Panc1 (cell line): Measurements from ENCODE around the gene SLCO3A1. TPM values are rescaled to one million over a fixed set of nuclear protein-coding genes. Genes with fewer than 3 reads are reported as not detected.

ENCODE experiments used
- ATAC-seq: fragments of 200-7000 bp; cut with Tn5 transposase; 2 replicates; pipeline ENCODE4 v1.9.1; 2020; ENCODE audit warnings: mild to moderate bottlenecking, moderate library complexity
- BruUV-seq: library from RNA; stranded (reverse); fragments of 400-500 nt; replicated peaks from 2 replicates; lab custom pipeline; 2021; lab: Mats Ljungman, UMichigan
- CTCF ChIA-PET: fragments of 300-600 bp; sonication (Branson Sonifier 250); formaldehyde crosslinking; loops from one replicate; lab custom pipeline; 2022; ENCODE audit warnings: antibody characterized with exemption; lab: Charles Lee
- POLR2A ChIA-PET: fragments of 300-600 bp; sonication (Branson Sonifier 250); formaldehyde crosslinking; loops from one replicate; lab custom pipeline; 2022; ENCODE audit warnings: antibody characterized with exemption; lab: Charles Lee
- DNase-seq: peaks from one replicate; pipeline ENCODE4 v3.0.0-alpha.2; 2010; ENCODE audit warnings: low read depth, low spot score
- H3K27ac ChIP-seq: 2 replicates; pipeline ENCODE4 v1.5.1; 2011; ENCODE audit warnings: mild to moderate bottlenecking, low read length, inconsistent platforms
- H3K27me3 ChIP-seq: fragments of 200-500 bp; sonication (Bioruptor generic); 2 replicates; pipeline ENCODE4 v1.6.0; 2014; ENCODE audit warnings: low read length, inconsistent platforms; ENCODE audit not compliant: control insufficient read depth, insufficient read depth
- H3K36me3 ChIP-seq: fragments of 200-500 bp; sonication (Bioruptor generic); 2 replicates; pipeline ENCODE4 v1.5.1; 2014; ENCODE audit warnings: inconsistent platforms, mild to moderate bottlenecking, low read length, moderate library complexity; ENCODE audit not compliant: control insufficient read depth, insufficient read depth
- H3K4me1 ChIP-seq: 2 replicates; pipeline ENCODE4 v1.5.1; 2011; ENCODE audit warnings: inconsistent platforms, mild to moderate bottlenecking, low read length, moderate library complexity; ENCODE audit not compliant: control insufficient read depth, insufficient read depth
- H3K4me3 ChIP-seq, 2 experiments: 2 replicates each; pipeline ENCODE4 v1.5.1; 2011 to 2012; ENCODE audit warnings: low read depth in 2 of 2, low read length in 2 of 2, mild to moderate bottlenecking in 2 of 2, inconsistent platforms in 1 of 2, moderate library complexity in 1 of 2
- H3K9me3 ChIP-seq: fragments of 200-500 bp; sonication (Bioruptor generic); 2 replicates; pipeline ENCODE4 v1.5.1; 2014; ENCODE audit warnings: low read depth, mild to moderate bottlenecking, inconsistent platforms, low read length, moderate library complexity; ENCODE audit not compliant: control insufficient read depth, insufficient read depth
- CTCF ChIP-seq: fragments of 450-650 bp; IDR thresholded peaks from 2 replicates; pipeline ENCODE4 v1.5.1; 2017; ENCODE audit warnings: mild to moderate bottlenecking
- POLR2AphosphoS5 ChIP-seq: IDR thresholded peaks from 2 replicates; pipeline ENCODE4 v1.6.1; 2012; ENCODE audit warnings: mild to moderate bottlenecking, low read depth, low read length, moderate library complexity
- SIN3A ChIP-seq: IDR thresholded peaks from 2 replicates; pipeline ENCODE4 v1.6.1; 2012; ENCODE audit warnings: low read depth, mild to moderate bottlenecking, low read length, moderate library complexity, borderline replicate concordance; ENCODE audit not compliant: insufficient read depth
- TCF7L2 ChIP-seq: IDR thresholded peaks from 2 replicates; pipeline ENCODE4 v1.6.1; 2011; ENCODE audit warnings: mild to moderate bottlenecking, low read depth, low read length, inconsistent platforms
- in situ Hi-C: cut with HindIII; loops from 2 replicates; pipeline ENCODE4 v1.10.0; 2016; ENCODE audit warnings: low sequenced_read_pairs, low pct_unique_long_range_greater_than_20kb
- intact Hi-C: fragments of 100-400 bp; cut with micrococcal nuclease; formaldehyde crosslinking; loops from one replicate; pipeline ENCODE4 v1.10.0; 2022; ENCODE audit not compliant: unreplicated experiment
- total RNA-seq: library from RNA; stranded (reverse); gene quantifications from one replicate; pipeline ENCODE4 v1.2.1, GENCODE V29; 2021; ENCODE audit not compliant: unreplicated experiment
- TF ChIP-seq, protein P1 (sequence below), 2 experiments: IDR thresholded peaks; 2 replicates each; pipeline ENCODE4 v1.6.1; 2011 to 2012; ENCODE audit warnings: low read depth in 2 of 2, control low read depth in 1 of 2, low read length in 1 of 2, mild to moderate bottlenecking in 1 of 2, moderate library complexity in 1 of 2; ENCODE audit not compliant: insufficient read depth in 1 of 2

SLCO3A1 gene
- total RNA-seq, 1 experiment from 2014 or later = 20.6 TPM

- Histone ChIP-seq H3K27me3 (no peaks in the 10 kb centered on the region), H3K4me3 (no peak overlapping the region), H3K36me3 (no peaks in the 10 kb centered on the region), H3K9me3 (no peaks in the 10 kb centered on the region), H3K27ac (no peak overlapping the region), H3K4me1 (no peaks in the 10 kb centered on the region)
- no peak for TF ChIP-seq CTCF
- no peak for TF ChIP-seq POLR2AphosphoS5
- no peak for TF ChIP-seq SIN3A
- TF ChIP-seq, protein P1, sequence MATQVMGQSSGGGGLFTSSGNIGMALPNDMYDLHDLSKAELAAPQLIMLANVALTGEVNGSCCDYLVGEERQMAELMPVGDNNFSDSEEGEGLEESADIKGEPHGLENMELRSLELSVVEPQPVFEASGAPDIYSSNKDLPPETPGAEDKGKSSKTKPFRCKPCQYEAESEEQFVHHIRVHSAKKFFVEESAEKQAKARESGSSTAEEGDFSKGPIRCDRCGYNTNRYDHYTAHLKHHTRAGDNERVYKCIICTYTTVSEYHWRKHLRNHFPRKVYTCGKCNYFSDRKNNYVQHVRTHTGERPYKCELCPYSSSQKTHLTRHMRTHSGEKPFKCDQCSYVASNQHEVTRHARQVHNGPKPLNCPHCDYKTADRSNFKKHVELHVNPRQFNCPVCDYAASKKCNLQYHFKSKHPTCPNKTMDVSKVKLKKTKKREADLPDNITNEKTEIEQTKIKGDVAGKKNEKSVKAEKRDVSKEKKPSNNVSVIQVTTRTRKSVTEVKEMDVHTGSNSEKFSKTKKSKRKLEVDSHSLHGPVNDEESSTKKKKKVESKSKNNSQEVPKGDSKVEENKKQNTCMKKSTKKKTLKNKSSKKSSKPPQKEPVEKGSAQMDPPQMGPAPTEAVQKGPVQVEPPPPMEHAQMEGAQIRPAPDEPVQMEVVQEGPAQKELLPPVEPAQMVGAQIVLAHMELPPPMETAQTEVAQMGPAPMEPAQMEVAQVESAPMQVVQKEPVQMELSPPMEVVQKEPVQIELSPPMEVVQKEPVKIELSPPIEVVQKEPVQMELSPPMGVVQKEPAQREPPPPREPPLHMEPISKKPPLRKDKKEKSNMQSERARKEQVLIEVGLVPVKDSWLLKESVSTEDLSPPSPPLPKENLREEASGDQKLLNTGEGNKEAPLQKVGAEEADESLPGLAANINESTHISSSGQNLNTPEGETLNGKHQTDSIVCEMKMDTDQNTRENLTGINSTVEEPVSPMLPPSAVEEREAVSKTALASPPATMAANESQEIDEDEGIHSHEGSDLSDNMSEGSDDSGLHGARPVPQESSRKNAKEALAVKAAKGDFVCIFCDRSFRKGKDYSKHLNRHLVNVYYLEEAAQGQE (IDR thresholded peaks at IDR 0.05; ENCODE audit: insufficient read depth in 1 of 2, low read depth in 2 of 2, low read length in 1 of 2) = no peak
- no peak for TF ChIP-seq TCF7L2
- in situ Hi-C loops (no loop called here), intact Hi-C loops (no loop called here)
- ATAC-seq (no peak), DNase-seq (no peak)
- ChIA-PET POLR2A (no interaction called here), CTCF (no interaction called here)
- no TSS peak for BruUV-seq
Measured at GRCh38 chr15:91874992-91875660, 21.6 kb downstream of the SLCO3A1 start.

DNA sequence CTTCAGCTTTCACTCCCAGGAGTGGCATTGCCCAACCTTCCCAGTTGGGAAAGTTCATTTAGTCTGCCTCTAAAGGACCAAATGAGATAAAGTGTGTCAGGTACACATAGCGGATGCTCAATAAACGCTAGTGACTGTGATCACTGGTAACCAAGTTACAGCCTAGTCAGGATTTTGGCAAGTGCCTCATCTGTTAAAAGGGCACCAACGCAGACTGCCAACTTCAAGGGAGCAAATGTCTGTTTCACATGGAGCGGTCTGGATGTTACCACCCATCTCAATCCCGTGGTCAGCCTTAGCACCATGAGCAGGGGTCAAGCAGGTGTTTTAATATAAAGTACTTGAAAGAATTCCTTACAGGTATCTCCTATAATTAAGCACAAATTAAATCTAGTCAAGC is 22.7 kb downstream of the SLCO3A1 start:
- Histone ChIP-seq H3K27ac (no peak overlapping the region), H3K4me1 (no peaks in the 10 kb centered on the region), H3K4me3 (no peak overlapping the region), H3K27me3 (no peaks in the 10 kb centered on the region), H3K36me3 (no peaks in the 10 kb centered on the region), H3K9me3 (no peaks in the 10 kb centered on the region)
- no peak for ATAC-seq
- intact Hi-C loops = no loop called here
- ChIA-PET CTCF (no interaction called here), POLR2A (no interaction called here)
- no peak for DNase-seq
- in situ Hi-C loops = no loop called here
- no peak for TF ChIP-seq CTCF
- TF ChIP-seq SIN3A = no peak
- TF ChIP-seq, protein P1 (IDR thresholded peaks at IDR 0.05; ENCODE audit: insufficient read depth in 1 of 2, low read depth in 2 of 2, low read length in 1 of 2) = no peak
- no peak for TF ChIP-seq TCF7L2
- no peak for TF ChIP-seq POLR2AphosphoS5
- BruUV-seq = no TSS peak
